ENCODE results near the gene MYMK.

Gene MYMK

DNA sequence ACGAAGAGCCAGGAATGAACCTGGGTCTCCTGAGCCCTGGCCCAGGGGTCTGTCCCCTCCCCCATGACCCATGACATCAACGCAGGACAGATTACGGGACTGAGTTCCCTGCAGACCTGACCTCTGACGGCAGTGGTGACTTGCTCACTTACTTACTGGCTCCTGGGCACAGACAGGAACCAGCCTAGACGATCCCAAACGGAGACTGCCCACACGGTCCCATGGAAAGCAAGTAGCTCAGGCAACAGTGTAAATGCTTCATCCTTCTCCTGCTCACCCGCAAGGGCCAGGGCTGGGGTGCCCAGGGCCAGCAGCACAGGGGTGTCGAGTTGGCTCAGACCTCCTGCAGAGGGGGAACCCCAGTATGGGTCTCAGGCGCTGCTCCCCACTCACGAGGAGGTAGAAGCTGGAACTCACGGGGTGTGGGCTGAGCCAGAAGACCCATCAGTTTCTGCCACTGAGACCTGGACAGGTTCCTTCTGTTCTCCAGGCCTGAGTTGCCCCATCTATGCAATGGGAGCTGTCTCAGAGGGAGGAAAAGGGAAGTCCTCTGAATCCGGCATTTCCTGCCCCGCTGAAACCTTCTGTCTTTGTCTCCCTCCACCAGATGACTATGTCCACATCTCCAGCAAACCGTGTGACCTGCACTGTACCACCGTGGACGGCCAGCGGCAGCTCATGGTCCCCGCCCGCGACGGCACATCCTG is 15.4 kb upstream of the MYMK start:
- DNase-seq (ENCODE audit: extremely low read depth, low read depth), result no peak
- no peak overlapping the region for H3K4me3 ChIP-seq (replicated peaks; ENCODE audit: low read depth, low read length)
- TF ChIP-seq, protein P1, sequence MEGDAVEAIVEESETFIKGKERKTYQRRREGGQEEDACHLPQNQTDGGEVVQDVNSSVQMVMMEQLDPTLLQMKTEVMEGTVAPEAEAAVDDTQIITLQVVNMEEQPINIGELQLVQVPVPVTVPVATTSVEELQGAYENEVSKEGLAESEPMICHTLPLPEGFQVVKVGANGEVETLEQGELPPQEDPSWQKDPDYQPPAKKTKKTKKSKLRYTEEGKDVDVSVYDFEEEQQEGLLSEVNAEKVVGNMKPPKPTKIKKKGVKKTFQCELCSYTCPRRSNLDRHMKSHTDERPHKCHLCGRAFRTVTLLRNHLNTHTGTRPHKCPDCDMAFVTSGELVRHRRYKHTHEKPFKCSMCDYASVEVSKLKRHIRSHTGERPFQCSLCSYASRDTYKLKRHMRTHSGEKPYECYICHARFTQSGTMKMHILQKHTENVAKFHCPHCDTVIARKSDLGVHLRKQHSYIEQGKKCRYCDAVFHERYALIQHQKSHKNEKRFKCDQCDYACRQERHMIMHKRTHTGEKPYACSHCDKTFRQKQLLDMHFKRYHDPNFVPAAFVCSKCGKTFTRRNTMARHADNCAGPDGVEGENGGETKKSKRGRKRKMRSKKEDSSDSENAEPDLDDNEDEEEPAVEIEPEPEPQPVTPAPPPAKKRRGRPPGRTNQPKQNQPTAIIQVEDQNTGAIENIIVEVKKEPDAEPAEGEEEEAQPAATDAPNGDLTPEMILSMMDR (IDR thresholded peaks at IDR 0.05; ENCODE audit: low read depth, low read length, missing control alignments), result no peak

DNA sequence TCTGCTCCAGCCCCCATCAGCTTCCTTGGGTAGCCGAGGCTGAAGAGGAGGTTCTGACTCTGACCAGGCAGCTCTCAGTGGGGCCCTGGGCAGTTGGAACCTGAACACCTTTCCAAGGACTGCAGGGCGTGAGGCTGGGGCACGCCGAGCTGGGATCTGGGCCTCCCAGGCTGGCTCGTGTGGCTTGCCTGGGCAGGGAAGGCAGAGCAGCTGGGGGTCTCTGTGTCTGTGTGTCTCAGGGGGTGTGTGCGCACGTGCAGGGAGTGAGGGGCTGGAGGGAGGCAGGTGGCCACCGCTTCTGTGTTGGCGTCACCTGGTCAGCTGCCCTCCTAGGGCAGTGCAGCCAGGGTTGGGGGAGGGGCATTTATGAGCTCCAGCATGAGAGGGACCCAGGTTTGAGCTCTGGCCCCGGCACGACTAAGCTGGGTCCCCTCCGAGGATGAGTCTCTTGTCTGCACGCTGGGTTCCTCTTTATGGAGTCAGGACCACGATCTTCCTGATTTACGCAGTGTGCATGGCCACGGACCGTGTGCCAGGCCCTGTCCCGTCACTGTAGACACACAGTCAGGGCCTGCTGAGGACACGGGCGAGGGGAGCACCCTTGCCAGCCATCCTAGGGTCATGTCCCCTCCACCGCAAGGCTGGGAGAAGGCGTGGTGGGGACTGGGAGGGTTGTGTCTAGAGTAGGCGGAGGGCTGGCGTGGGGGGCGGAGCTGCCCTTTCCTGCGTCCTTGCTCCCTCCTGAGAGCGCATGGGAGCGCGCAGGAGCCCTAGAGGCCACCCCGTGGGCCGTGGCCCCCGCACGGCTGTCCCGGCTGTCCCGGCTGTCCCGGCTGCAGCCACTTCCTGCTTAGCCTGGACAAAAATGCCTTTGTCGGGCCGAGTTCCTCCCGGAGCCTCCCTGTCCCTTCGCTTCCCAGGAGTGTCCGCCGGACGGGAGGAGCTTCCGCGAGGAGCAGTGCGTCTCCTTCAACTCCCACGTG is 14.4 kb upstream of the MYMK start:
- DNase-seq (ENCODE audit: extremely low read depth, low read depth), result no peak
- TF ChIP-seq, protein P1 (IDR thresholded peaks at IDR 0.05; ENCODE audit: low read depth, low read length, missing control alignments), result no peak
- H3K4me3 ChIP-seq (replicated peaks; ENCODE audit: low read depth, low read length), result no peak overlapping the region

DNA sequence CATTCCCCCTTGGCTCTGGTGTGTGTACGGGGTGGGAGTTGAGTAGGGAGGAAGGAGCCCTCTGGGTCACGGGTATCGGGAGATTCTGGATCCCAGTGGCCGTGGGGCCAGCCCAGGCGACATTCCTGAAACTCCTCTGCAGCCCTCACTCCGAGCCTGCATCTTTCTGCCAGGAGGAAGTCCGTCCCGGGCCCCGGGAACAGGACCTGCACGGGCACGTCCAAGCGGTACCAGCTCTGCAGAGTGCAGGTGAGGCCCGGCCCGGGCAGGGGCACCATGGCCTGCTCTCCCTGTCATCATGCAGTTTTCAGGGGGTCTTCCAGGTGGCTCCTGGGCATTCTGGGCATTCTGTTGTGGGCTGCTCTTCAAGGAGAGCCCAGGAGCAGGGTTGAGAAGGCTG is 13.4 kb upstream of the MYMK start:
- no peak overlapping the region for H3K4me3 ChIP-seq (replicated peaks; ENCODE audit: low read depth, low read length)
- DNase-seq (ENCODE audit: extremely low read depth, low read depth), result no peak
- TF ChIP-seq, protein P1 (IDR thresholded peaks at IDR 0.05; ENCODE audit: low read depth, low read length, missing control alignments), result no peak

DNA sequence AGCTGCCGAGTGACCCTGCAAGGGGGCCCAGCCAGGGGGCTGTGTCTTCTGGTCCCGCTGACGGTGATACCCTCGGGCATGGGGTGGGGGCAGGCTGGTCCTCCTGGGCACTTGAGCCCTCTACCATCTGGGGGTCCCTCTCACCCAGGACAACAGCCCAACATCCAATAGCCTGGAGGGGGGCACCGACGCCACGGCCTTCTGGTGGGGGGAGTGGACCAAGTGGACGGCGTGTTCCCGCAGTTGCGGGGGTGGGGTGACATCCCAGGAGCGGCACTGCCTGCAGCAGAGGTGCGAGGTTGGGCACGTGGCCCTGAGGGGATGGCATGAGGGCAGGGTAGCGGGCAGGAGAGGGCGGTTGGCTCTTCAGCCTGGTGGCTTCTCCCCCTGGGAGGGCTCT is 12.5 kb upstream of the MYMK start:
- TF ChIP-seq, protein P1 (IDR thresholded peaks at IDR 0.05; ENCODE audit: low read depth, low read length, missing control alignments), result no peak
- H3K4me3 ChIP-seq (replicated peaks; ENCODE audit: low read depth, low read length), result no peak overlapping the region
- DNase-seq (ENCODE audit: extremely low read depth, low read depth), result no peak

DNA sequence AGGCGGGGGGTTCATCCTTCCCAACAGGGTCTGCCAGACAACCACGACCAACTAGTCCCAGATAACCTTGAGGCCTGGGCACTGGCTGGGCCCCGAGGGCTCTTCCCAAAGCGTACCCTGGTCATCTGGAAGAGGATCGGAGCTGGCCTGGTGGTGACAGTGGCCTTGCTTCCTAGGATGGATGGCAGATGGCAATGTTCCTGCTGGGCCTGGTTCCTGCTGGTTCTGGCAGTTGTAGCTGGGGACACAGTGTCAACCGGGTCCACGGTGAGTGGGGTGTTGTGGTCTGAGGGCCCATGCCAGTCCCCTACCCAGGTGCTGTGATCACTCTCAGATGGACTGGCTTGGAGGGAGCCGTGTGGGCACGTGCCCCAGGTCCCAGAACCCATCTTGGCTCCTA is 11.8 kb upstream of the MYMK start:
- TF ChIP-seq, protein P1 (IDR thresholded peaks at IDR 0.05; ENCODE audit: low read depth, low read length, missing control alignments), result no peak
- no peak overlapping the region for H3K4me3 ChIP-seq (replicated peaks; ENCODE audit: low read depth, low read length)
- no peak for DNase-seq (ENCODE audit: extremely low read depth, low read depth)

DNA sequence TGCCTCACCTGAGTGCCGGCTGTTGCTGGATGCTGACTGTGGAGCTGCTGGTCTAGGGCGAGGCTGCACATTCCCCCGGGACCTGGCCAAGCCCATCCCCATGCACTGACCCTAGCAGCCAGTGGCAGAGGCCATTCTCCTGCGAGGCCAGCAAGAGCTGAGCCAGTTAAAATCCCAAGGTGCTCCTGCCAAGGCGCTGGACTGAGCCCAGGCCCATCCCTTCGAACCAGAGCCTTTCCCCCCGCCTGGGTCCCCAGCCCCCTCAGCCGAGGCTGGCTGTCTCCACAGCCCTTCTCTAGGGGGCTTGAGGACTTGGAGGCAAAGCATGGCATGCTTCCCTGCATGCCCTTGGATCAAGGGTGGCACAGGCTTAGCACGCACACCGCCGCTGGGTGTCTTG is 11.3 kb upstream of the MYMK start:
- no peak overlapping the region for H3K4me3 ChIP-seq (replicated peaks; ENCODE audit: low read depth, low read length)
- TF ChIP-seq, protein P1 (IDR thresholded peaks at IDR 0.05; ENCODE audit: low read depth, low read length, missing control alignments), result no peak
- no peak for DNase-seq (ENCODE audit: extremely low read depth, low read depth)
